A673 (cell line): Measurements from ENCODE around the gene TSHZ2. TPM values are rescaled to one million over a fixed set of nuclear protein-coding genes. Genes with fewer than 3 reads are reported as not detected.

Experiments used
- BruUV-seq: library from RNA; stranded (reverse); fragments of 400-500 nt; replicated peaks from 2 replicates; lab custom pipeline; 2021; lab: Mats Ljungman, UMichigan
- CTCF ChIA-PET: fragments of 300-600 bp; sonication (Branson Sonifier 250); formaldehyde crosslinking; loops from one replicate; lab custom pipeline; 2022; ENCODE audit warnings: antibody characterized with exemption; lab: Charles Lee
- POLR2A ChIA-PET: fragments of 300-600 bp; sonication (Branson Sonifier 250); formaldehyde crosslinking; loops from one replicate; lab custom pipeline; 2022; ENCODE audit warnings: antibody characterized with exemption; ENCODE audit not compliant: low non-redundant PET; lab: Charles Lee
- DNase-seq: peaks from one replicate; pipeline ENCODE4 v3.0.0-alpha.2; 2015; ENCODE audit warnings: low spot score
- H3K27ac ChIP-seq: fragments of 200-600 bp; sonication (generic); 2 replicates; pipeline ENCODE4 v1.5.1; 2016; ENCODE audit warnings: mixed run types, low read depth, mild to moderate bottlenecking, mixed read lengths, antibody characterized with exemption, low read length; ENCODE audit not compliant: poor library complexity, severe bottlenecking
- H3K27me3 ChIP-seq: fragments of 200-600 bp; sonication (generic); replicated peaks from 2 replicates; pipeline ENCODE4 v1.6.1; 2017; ENCODE audit warnings: mixed run types, low read depth, mild to moderate bottlenecking, mixed read lengths, antibody characterized with exemption, low read length; ENCODE audit not compliant: insufficient read depth, poor library complexity
- H3K36me3 ChIP-seq: fragments of 200-600 bp; sonication (generic); 2 replicates; pipeline ENCODE4 v1.6.1; 2016; ENCODE audit warnings: mixed run types, mild to moderate bottlenecking, mixed read lengths, antibody characterized with exemption, low read length; ENCODE audit not compliant: insufficient read depth, poor library complexity, severe bottlenecking
- H3K4me1 ChIP-seq: fragments of 200-600 bp; sonication (generic); 2 replicates; pipeline ENCODE4 v1.6.1; 2017; ENCODE audit warnings: mixed run types, mild to moderate bottlenecking, mixed read lengths, antibody characterized with exemption, low read length; ENCODE audit not compliant: insufficient read depth, poor library complexity, severe bottlenecking
- H3K4me3 ChIP-seq: fragments of 200-600 bp; sonication (generic); 2 replicates; pipeline ENCODE4 v1.5.1; 2016; ENCODE audit warnings: low read depth, mixed run types, mild to moderate bottlenecking, mixed read lengths, low read length; ENCODE audit not compliant: poor library complexity, severe bottlenecking
- H3K9me3 ChIP-seq: fragments of 200-600 bp; sonication (generic); 2 replicates; pipeline ENCODE4 v1.6.1; 2016; ENCODE audit warnings: mixed run types, low read depth, mild to moderate bottlenecking, mixed read lengths, antibody characterized with exemption, low read length; ENCODE audit not compliant: poor library complexity, severe bottlenecking
- CTCF ChIP-seq: fragments of 300-800, 200-600 bp; sonication (generic); conservative IDR thresholded peaks from 2 replicates; pipeline ENCODE4 v1.5.1; 2017; ENCODE audit warnings: low read depth, mild to moderate bottlenecking, antibody characterized with exemption, low read length, moderate library complexity, mixed read lengths
- EZH2 ChIP-seq: fragments of 200-600 bp; sonication (generic); IDR thresholded peaks from 2 replicates; pipeline ENCODE4 v1.6.1; 2017; ENCODE audit warnings: borderline replicate concordance, low read depth, mild to moderate bottlenecking, mixed read lengths, antibody characterized with exemption, low read length; ENCODE audit not compliant: poor library complexity, severe bottlenecking
- intact Hi-C: fragments of 100-400 bp; cut with micrococcal nuclease; formaldehyde crosslinking; loops from one replicate; pipeline ENCODE4 v1.10.0; 2022; ENCODE audit not compliant: unreplicated experiment
- total RNA-seq: library from RNA; stranded (reverse); gene quantifications from 2 replicates; pipeline ENCODE4 v1.2.3, GENCODE V29; 2021

The TSHZ2 gene
- total RNA-seq, 1 experiment from 2014 or later = 4.1 TPM

GRCh38 chr20:53298911-53299310 lies 326.8 kb downstream of the TSHZ2 start:
- TF ChIP-seq EZH2 = no peak
- no peak for TF ChIP-seq CTCF
- H3K27me3 ChIP-seq = no peaks in the 10 kb centered on the region
- no peaks in the 10 kb centered on the region for H3K9me3 ChIP-seq
- H3K27ac ChIP-seq = no peak overlapping the region
- ChIA-PET POLR2A (no interaction called here), CTCF (no interaction called here)
- peaks cover 11% of the 10 kb centered on the region for H3K4me1 ChIP-seq
- BruUV-seq = no TSS peak
- intact Hi-C loops = no loop called here
- H3K4me3 ChIP-seq = no peak overlapping the region
- H3K36me3 ChIP-seq = no peaks in the 10 kb centered on the region
- DNase-seq = no peak

- TF ChIP-seq CTCF (no peak), EZH2 (no peak)
- no peaks in the 10 kb centered on the region for H3K27me3 ChIP-seq
- no peak for DNase-seq
- POLR2A ChIA-PET = no interaction called here
- CTCF ChIA-PET = interaction anchor here (0.6 kb wide), 1 partner anchor 134 kb away, joined by 3 read pairs; no protein-coding TSS in a partner anchor
- no peaks in the 10 kb centered on the region for H3K9me3 ChIP-seq
- H3K4me3 ChIP-seq = no peak overlapping the region
- no peak overlapping the region for H3K27ac ChIP-seq
- intact Hi-C loops = no loop called here
- no TSS peak for BruUV-seq
- H3K4me1 ChIP-seq = peaks cover 11% of the 10 kb centered on the region
- no peaks in the 10 kb centered on the region for H3K36me3 ChIP-seq
These were observed 327.7 kb downstream of the TSHZ2 start for GRCh38 chr20:53299831-53300230.

GRCh38 chr20:53301869-53302268 lies 329.7 kb downstream of the TSHZ2 start:
- ChIA-PET POLR2A (no interaction called here), CTCF (no interaction called here)
- Histone ChIP-seq H3K4me1 (peaks cover 11% of the 10 kb centered on the region), H3K9me3 (no peaks in the 10 kb centered on the region), H3K4me3 (no peak overlapping the region), H3K27ac (no peak overlapping the region), H3K27me3 (no peaks in the 10 kb centered on the region), H3K36me3 (no peaks in the 10 kb centered on the region)
- DNase-seq = no peak
- intact Hi-C loops = no loop called here
- TF ChIP-seq CTCF (no peak), EZH2 (no peak)
- no TSS peak for BruUV-seq
